Common myeloid progenitor, CD34-positive (primary cell): ENCODE results near the gene NDUFA11.
"Not testable (repeated sequence)": the region's sequence is repeated elsewhere in the genome, so short reads cannot be mapped to it uniquely, and the experiment has no call there.

Source experiments
- CTCF ChIA-PET: fragments of 350-600 bp; sonication (Branson Sonifier 250); formaldehyde crosslinking; loops from one replicate; lab custom pipeline; 2021; ENCODE audit warnings: antibody characterized with exemption; lab: Charles Lee
- POLR2A ChIA-PET: fragments of 350-600 bp; sonication (Branson Sonifier 250); formaldehyde crosslinking; loops from one replicate; lab custom pipeline; 2021; ENCODE audit warnings: antibody characterized with exemption; lab: Charles Lee
- DNase-seq, 3 donors: peaks; one replicate each; pipeline versions ENCODE4 v3.0.0 to v3.0.0-alpha.2; 2013
- H3K27ac ChIP-seq, 2 experiments: 1 replicate in 1 of 2; 2 replicates in 1 of 2; pipeline ENCODE4 v1.7.0; 2013; ENCODE audit warnings: inconsistent platforms in 2 of 2, low read length in 2 of 2, mild to moderate bottlenecking in 2 of 2, low read depth in 1 of 2, moderate library complexity in 1 of 2; ENCODE audit not compliant: severe bottlenecking in 2 of 2, insufficient read depth in 1 of 2, poor library complexity in 1 of 2
- H3K27me3 ChIP-seq, 5 experiments: replicated peaks in 2 of 5; 1 replicate in 3 of 5; 2 replicates in 2 of 5; pipeline versions ENCODE4 v1.6.1 to v1.7.0; 2013; ENCODE audit warnings: low read length in 4 of 5, mild to moderate bottlenecking in 2 of 5, moderate library complexity in 2 of 5, inconsistent platforms in 1 of 5; ENCODE audit not compliant: insufficient read depth in 5 of 5, control insufficient read depth in 4 of 5
- H3K36me3 ChIP-seq, 4 experiments: 1 replicate in 2 of 4; 2 replicates in 2 of 4; pipeline versions ENCODE4 v1.6.1 to v1.7.0; 2013; ENCODE audit warnings: low read length in 3 of 4, control low read depth in 1 of 4, mild to moderate bottlenecking in 1 of 4; ENCODE audit not compliant: control insufficient read depth in 4 of 4, insufficient read depth in 4 of 4
- H3K4me1 ChIP-seq, 4 experiments: 1 replicate in 3 of 4; 2 replicates in 1 of 4; pipeline versions ENCODE4 v1.6.1 to v1.7.1; 2013; ENCODE audit warnings: low read length in 3 of 4, mild to moderate bottlenecking in 3 of 4, control low read depth in 1 of 4, inconsistent platforms in 1 of 4, moderate library complexity in 1 of 4; ENCODE audit not compliant: control insufficient read depth in 4 of 4, insufficient read depth in 4 of 4; ENCODE audit errors: control extremely low read depth in 1 of 4
- H3K4me3 ChIP-seq, 7 experiments: 1 replicate in 4 of 7; 2 replicates in 3 of 7; pipeline versions ENCODE4 v1.5.1 to v1.7.0; 2013; ENCODE audit warnings: mild to moderate bottlenecking in 7 of 7, low read length in 6 of 7, moderate library complexity in 6 of 7, inconsistent platforms in 2 of 7, low read depth in 2 of 7, control low read depth in 1 of 7; ENCODE audit not compliant: insufficient read depth in 4 of 7, control insufficient read depth in 1 of 7; ENCODE audit errors: extremely low read depth in 1 of 7
- H3K9me3 ChIP-seq, 5 experiments: 1 replicate in 4 of 5; 2 replicates in 1 of 5; pipeline versions ENCODE4 v1.6.1 to v1.7.1; 2013; ENCODE audit warnings: low read length in 4 of 5, mild to moderate bottlenecking in 2 of 5, inconsistent platforms in 1 of 5, low read depth in 1 of 5, moderate library complexity in 1 of 5; ENCODE audit not compliant: control insufficient read depth in 4 of 5, insufficient read depth in 2 of 5; ENCODE audit errors: control extremely low read depth in 1 of 5
- WGBS: methylation state at CpG from one replicate; pipeline ENCODE4 v1.1.5; 2013; ENCODE audit not compliant: insufficient coverage; 5-methylcytosine and 5-hydroxymethylcytosine counted together

The NDUFA11 gene

GRCh38 chr19:5865772-5866171 lies 37.8 kb downstream of the NDUFA11 start:
- no peak for DNase-seq
- H3K36me3 ChIP-seq: no peaks in the 10 kb centered on the region
- CTCF ChIA-PET: no interaction called here
- no peaks in the 10 kb centered on the region for H3K4me1 ChIP-seq
- POLR2A ChIA-PET: no interaction called here
- 98% methylated on average over 7 of the region's 11 CpGs for WGBS
- H3K9me3 ChIP-seq: no peaks in the 10 kb centered on the region
- no peaks in the 10 kb centered on the region for H3K27me3 ChIP-seq
- no peak overlapping the region for H3K27ac ChIP-seq
- no peak overlapping the region for H3K4me3 ChIP-seq

- ChIA-PET CTCF (no interaction called here), POLR2A (no interaction called here)
- Histone ChIP-seq H3K36me3 (no peaks in the 10 kb centered on the region), H3K27ac (no peak overlapping the region), H3K27me3 (no peaks in the 10 kb centered on the region), H3K4me3 (no peak overlapping the region), H3K9me3 (no peaks in the 10 kb centered on the region), H3K4me1 (no peaks in the 10 kb centered on the region)
- DNase-seq: no peak
- WGBS: 95% methylated on average over 13 of the region's 14 CpGs
These were observed 38.7 kb downstream of the NDUFA11 start for GRCh38 chr19:5864725-5865486.

GRCh38 chr19:5864013-5864720 lies 39.4 kb downstream of the NDUFA11 start:
- no peak overlapping the region for H3K4me3 ChIP-seq
- ChIA-PET POLR2A (no interaction called here), CTCF (no interaction called here)
- WGBS: 77% methylated on average over 6 of the region's 9 CpGs
- no peaks in the 10 kb centered on the region for H3K4me1 ChIP-seq
- no peaks in the 10 kb centered on the region for H3K36me3 ChIP-seq
- no peaks in the 10 kb centered on the region for H3K9me3 ChIP-seq
- no peaks in the 10 kb centered on the region for H3K27me3 ChIP-seq
- H3K27ac ChIP-seq: no peak overlapping the region
- DNase-seq: no peak

- no peaks in the 10 kb centered on the region for H3K4me1 ChIP-seq
- no peaks in the 10 kb centered on the region for H3K27me3 ChIP-seq
- no peak overlapping the region for H3K27ac ChIP-seq
- H3K36me3 ChIP-seq: no peaks in the 10 kb centered on the region
- ChIA-PET CTCF (no interaction called here), POLR2A (no interaction called here)
- no peaks in the 10 kb centered on the region for H3K9me3 ChIP-seq
- 84% methylated on average over 10 of the region's 11 CpGs for WGBS
- no peak for DNase-seq
- no peak overlapping the region for H3K4me3 ChIP-seq
These were observed 40.4 kb downstream of the NDUFA11 start for GRCh38 chr19:5863030-5863665.

- ChIA-PET CTCF (no interaction called here), POLR2A (no interaction called here)
- Histone ChIP-seq H3K36me3 (no peaks in the 10 kb centered on the region), H3K27me3 (no peaks in the 10 kb centered on the region), H3K27ac (no peak overlapping the region), H3K4me1 (peaks cover 0 to 5% (median 1%) of the 10 kb centered on the region in 4 experiments), H3K4me3 (no peak overlapping the region), H3K9me3 (no peaks in the 10 kb centered on the region)
- WGBS: 95% methylated on average over 16 of the region's 18 CpGs
- no peak for DNase-seq
These were observed 46.1 kb downstream of the NDUFA11 start for GRCh38 chr19:5857203-5858081.

GRCh38 chr19:5855151-5855550 lies 48.4 kb downstream of the NDUFA11 start:
- POLR2A ChIA-PET, CTCF ChIA-PET, H3K36me3 ChIP-seq, H3K27me3 ChIP-seq, DNase-seq, H3K9me3 ChIP-seq, H3K27ac ChIP-seq, H3K4me3 ChIP-seq: not testable (repeated sequence)
- WGBS: 98% methylated on average over 9 of the region's 9 CpGs
- peaks cover 0 to 17% (median 3%) of the 10 kb centered on the region in 4 experiments for H3K4me1 ChIP-seq
